Cardiac septum (tissue), 1 donor: Measurements from ENCODE around the gene SLC9A7. TPM values are rescaled to one million over a fixed set of nuclear protein-coding genes. Genes with fewer than 3 reads are reported as not detected.

ENCODE experiments used
- DNase-seq: peaks from one replicate; pipeline ENCODE4 v3.0.0-alpha.2; 2020; ENCODE audit warnings: low spot score
- intact Hi-C: fragments of 100-400 bp; cut with DNase I; formaldehyde crosslinking; loops from one replicate; pipeline ENCODE4 v1.14.0; 2022
- total RNA-seq: library from RNA; stranded (reverse); fragmentation: NEBNext Ultra II Directional; extraction: Animal tissue kit (Norgen Biotek cat#: 25700); gene quantifications from one replicate; pipeline ENCODE4 v1.2.1, GENCODE V29; 2021
- donor health status: DM: no; HTN: no; CAD: no.

Gene SLC9A7
- total RNA-seq, 1 donor from 2014 or later: 1.0 TPM

DNA sequence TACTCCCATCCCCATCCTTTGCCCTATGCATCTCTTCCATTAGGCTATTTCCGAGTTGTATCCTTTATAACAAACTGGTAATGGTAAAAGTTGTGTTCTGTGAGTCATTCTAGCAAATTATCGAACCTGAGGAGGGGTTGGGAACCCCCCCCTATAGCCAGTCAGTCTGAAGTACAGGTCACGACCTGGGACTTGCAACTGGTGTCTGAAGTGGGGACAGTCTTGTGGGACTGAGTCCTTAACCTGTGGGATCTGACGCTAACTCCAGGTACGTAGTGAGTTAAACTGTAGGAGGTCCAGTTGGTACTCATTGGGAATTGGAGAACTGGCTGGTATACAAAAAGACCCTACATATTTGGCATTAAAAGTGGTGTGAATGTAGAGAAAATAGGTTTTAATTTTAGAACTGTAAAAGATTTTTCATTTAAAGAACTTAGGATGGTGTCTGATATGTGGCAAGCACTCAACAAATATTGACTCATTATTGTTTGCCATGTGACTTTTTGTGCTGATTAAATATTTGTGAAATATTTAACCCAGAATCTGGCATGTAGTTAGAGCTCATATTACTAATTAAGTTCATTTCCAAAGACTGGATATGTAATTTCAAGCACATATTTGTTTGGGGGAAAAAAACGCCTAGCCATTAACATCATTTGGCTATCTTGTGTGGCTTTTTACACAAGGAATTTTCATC, 134.7 kb downstream of the SLC9A7 start:
- intact Hi-C loops: no loop called here

GRCh38 chrX:46621572-46621971, 137.3 kb downstream of the SLC9A7 start:
- intact Hi-C loops: no loop called here

More for the DNA sequence above, 134.7 kb downstream of the SLC9A7 start:
- no peak for DNase-seq

GRCh38 chrX:46620505-46620904, 138.4 kb downstream of the SLC9A7 start:
- intact Hi-C loops: no loop called here
- DNase-seq: no peak

More at GRCh38 chrX:46621572-46621971, 137.3 kb downstream of the SLC9A7 start:
- DNase-seq: no peak

DNA sequence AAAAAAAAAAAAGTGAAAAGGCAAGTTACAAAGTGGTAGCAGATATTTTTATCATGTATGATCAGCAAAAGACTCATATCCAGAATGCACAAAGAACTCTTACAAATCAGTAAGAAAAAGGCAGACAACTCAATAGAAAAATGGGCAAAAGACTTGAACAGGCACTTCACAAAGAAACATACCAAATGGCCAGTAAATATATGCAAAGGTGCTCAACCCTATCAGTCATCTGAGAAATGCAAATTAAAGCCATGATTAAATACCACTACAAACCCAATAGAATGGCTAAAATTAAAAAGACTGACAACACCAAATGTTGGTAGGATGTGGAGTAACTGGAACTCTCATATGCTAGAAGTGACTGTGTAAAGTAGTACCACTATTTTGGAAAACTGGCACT, 140.0 kb downstream of the SLC9A7 start:
- intact Hi-C loops: no loop called here

GRCh38 chrX:46617906-46618305, 141.0 kb downstream of the SLC9A7 start:
- intact Hi-C loops: no loop called here

More for the DNA sequence above, 140.0 kb downstream of the SLC9A7 start:
- DNase-seq: no peak

DNA sequence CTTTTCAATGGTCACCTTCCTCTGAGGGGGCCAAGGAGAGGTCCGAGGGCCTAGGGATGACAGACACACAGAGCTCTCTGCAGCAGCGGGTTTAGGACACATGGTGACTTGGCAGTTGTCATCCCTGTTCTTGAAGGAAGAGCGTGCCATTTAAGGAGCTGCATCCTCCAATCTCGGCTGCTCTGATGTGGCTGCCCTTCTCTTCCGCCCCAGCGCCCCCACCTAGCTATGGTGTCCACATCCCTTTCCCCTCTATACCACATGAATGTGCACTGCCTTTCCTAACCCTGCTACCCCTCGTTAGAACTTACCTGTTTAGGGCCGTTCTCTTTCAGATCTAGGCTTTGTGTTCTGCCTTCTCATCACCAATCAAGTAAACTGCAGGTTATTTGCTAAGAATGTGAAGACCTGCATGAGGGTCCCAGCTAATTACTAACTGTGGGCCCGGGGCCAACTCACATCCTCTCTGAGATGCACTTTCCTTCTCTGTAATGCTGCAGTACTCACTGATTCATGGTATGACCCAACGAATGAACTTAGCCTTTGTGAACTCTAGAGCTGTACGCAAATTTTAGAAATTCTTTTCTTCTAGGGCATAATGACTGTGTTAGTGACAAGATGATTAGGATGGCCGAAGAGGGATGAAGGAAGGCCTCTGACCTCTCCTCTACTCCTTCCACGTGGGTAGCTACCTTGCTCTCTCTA, 147.1 kb downstream of the SLC9A7 start:
- intact Hi-C loops: no loop called here
- DNase-seq: no peak

More at GRCh38 chrX:46617906-46618305, 141.0 kb downstream of the SLC9A7 start:
- DNase-seq: no peak

DNA sequence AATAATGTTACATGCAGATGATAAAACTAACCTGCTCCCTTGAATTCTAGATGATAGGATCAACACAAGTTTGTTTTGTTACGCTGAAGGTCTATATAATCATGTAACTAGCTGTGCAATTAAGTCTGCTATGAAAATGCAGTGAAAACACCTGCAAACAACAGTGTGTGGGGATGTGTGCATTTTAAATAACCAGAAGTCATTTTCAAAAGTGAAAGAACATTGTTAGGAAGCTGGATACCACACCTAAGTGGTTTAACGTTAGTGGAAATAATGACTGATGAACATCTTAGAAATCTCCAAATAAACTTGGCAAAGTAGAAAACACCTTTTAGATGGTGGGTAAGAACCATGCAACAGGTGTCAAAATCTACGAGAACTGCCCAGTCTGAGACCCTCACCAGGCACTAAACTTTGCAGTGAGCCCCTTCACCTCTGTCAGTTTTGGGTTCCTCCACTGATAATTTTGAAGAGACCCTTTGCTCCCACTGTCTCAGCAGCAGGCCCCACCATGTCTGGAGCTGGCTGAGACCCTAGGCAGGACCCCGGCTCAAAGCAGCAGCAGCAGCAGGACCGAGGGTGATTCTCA, 148.8 kb downstream of the SLC9A7 start:
- intact Hi-C loops: no loop called here

DNA sequence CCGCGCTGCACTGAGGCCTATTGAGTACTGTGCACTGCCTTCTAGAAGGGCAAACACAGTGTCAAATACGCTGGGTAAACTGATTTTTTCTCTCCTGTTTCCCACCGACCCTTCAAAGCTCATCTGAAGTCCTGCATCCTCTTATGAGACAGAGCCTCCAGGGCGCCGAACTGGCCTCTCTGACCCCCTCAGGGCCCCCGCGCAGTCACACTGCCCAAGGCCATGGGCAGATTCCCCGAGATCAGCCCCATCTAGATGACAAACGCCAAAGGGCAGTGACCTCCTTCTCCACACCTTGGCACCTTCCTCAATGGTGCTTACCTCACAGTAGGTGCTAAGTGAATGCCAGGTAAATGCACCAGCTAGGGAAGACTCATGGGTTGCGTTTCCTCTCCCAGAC, 151.0 kb downstream of the SLC9A7 start:
- no peak for DNase-seq
- intact Hi-C loops: no loop called here

More for the DNA sequence above, 148.8 kb downstream of the SLC9A7 start:
- no peak for DNase-seq

DNA sequence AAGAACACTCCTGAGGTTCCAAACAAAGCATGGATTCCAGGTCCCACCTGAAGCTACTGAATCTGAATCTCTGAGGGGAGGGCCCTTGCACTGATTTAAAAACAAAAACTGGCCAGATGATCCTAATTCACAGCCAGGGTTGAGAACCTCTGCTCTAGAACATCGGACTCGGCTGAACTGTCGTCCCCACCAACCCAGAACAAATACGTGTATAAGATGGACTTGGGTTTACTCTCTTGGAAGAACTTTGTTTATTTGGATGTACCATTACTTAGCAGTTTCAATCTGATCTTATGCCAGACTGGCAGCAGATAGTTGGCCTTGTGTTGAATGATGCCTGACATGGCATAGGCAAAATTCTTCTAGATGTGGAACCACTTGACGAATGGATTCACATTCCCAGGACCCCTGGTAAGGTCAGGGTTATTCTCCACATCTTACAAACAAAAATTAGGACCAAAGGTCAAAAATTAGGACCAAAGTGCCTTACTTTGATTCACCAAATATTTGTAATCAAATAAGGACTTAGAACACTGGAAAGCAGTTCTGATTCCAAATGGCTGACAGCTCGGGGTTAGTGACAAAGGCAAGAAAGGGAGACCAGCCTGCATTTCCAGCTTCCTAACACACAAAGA, 156.3 kb downstream of the SLC9A7 start:
- intact Hi-C loops: no loop called here
- no peak for DNase-seq

DNA sequence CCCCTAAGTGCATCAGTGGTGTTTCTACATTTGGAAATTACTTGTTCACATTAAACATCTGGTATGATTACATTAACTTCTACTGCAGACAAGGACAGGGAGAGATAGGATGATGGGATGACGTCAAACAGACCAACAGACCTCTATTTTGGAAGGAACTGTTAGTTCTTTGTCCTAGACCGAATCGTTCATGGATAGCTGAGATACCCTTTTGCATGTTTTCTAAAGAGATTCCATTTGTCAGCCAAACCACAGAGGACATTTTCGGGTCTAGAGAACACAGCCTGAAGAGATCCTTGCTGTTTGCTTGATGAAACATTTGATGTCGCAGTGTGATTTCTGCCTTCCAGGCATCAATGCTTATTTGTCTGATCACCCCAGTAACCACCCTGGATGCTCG, 157.6 kb downstream of the SLC9A7 start:
- no peak for DNase-seq
- intact Hi-C loops: no loop called here

DNA sequence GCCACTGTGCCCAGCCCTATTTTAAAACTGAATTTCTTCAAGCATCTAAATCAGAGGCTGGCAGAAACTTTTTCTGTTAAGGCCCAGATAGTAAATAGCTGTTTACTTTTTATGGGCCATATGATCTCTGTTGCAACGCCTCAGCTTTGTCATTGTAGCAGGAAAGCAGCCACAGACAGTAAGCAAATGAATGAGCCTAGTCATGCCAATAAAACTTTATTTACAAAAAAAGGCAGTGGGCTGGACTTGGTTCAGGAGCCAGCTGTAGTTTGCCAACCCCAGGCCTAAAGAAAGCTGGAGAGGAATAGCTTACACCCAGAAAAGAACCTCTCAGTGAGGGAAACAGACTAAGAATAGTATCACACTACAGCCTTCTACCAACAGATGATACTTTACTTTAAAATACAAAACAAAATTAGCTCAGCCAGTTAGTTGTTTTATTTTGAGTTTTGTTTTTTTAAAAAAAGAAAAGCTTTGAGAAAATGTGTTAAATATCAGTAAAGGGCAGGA, 159.8 kb downstream of the SLC9A7 start:
- intact Hi-C loops: no loop called here
- DNase-seq: no peak

DNA sequence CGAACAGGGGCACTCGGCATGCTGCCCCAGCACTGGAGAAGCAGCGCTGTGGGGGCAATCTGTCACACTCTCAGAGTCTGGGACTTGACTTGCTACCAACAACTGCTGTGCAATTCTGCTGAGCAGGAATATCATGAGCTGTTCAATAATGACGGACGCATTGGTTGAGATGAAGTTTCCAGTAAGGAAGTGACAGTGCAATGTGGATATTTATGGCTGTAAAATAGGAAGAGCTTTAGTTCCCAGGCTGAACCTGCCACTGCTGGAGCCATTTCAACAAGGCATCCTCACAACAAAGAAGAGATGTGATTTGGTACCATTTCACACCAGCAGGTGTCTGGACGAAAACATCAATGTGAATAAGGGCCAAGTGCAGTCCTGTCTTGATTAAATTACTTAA, 161.1 kb downstream of the SLC9A7 start:
- DNase-seq: no peak
- intact Hi-C loops: no loop called here

- no peak for DNase-seq
- intact Hi-C loops: no loop called here
These were observed 161.7 kb downstream of the SLC9A7 start for GRCh38 chrX:46597208-46597607.

- no peak for DNase-seq
- intact Hi-C loops: no loop called here
These were observed 163.8 kb downstream of the SLC9A7 start for GRCh38 chrX:46595084-46595483.

- DNase-seq: no peak
- intact Hi-C loops: no loop called here
These were observed 168.8 kb downstream of the SLC9A7 start for GRCh38 chrX:46589977-46590723.

DNA sequence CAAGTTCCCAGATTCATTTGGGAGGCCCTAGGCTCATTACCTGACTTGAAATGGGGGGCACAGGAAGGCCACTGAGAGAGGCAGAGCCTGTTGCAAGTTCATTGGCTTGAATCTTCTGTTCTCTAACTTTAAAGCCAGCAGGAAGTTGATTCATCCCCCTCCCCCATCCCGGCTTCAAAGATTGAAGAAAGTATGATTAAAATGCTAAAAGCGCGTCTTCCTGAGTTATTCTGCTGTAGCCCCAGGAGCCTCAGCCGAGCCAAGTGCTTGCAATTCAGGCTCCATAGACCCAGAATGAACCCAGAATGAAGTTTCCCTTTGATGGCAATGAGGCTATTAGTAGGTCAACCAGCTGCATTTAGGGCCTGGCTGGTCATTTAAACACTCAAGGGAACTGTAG, 170.7 kb downstream of the SLC9A7 start:
- no peak for DNase-seq
- intact Hi-C loops: no loop called here

DNA sequence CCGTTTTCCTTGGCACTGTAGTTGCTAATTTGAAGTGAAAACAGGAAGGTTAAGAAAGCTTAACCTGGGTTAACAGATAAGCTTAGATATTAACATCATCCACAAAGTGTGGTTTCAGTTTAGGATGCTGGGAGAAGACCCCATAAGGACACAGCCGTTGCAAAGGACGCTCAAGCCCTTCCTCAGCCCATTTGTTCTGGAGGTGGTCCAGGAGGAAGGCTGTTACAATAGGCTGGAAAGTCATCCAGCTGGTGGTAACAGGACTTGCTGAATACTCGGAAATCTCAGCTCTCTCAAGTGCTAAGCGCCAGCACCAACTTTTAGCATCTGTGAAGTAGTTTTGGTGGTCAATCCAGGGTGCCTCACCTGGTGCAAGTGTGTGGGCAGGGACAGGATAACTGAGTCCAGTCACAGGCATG, 171.2 kb downstream of the SLC9A7 start:
- DNase-seq: no peak
- intact Hi-C loops: no loop called here

DNA sequence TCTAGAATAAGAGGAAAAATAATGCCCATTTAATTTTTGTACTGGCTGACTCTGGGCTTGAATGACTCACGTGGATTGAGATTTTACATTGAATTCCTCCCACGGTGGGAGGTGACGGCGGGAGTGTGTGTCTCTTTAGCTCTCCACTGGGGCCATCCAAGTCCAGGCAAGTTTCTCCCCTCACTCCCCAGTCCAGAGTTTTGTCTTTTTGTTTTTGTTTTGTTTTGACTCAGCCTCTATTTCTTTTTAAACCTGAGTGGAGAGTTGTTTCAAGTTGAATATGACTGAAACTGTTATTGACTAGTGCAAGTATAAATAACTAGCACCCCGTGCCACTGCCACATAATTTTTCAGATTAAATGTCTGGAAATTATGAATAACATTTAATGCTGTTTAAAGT, 171.8 kb downstream of the SLC9A7 start:
- intact Hi-C loops: no loop called here
- no peak for DNase-seq

GRCh38 chrX:46584736-46585135, 174.2 kb downstream of the SLC9A7 start:
- no peak for DNase-seq
- intact Hi-C loops: no loop called here
